ENCODE results near the gene LSM2.

LSM2 gene

DNA sequence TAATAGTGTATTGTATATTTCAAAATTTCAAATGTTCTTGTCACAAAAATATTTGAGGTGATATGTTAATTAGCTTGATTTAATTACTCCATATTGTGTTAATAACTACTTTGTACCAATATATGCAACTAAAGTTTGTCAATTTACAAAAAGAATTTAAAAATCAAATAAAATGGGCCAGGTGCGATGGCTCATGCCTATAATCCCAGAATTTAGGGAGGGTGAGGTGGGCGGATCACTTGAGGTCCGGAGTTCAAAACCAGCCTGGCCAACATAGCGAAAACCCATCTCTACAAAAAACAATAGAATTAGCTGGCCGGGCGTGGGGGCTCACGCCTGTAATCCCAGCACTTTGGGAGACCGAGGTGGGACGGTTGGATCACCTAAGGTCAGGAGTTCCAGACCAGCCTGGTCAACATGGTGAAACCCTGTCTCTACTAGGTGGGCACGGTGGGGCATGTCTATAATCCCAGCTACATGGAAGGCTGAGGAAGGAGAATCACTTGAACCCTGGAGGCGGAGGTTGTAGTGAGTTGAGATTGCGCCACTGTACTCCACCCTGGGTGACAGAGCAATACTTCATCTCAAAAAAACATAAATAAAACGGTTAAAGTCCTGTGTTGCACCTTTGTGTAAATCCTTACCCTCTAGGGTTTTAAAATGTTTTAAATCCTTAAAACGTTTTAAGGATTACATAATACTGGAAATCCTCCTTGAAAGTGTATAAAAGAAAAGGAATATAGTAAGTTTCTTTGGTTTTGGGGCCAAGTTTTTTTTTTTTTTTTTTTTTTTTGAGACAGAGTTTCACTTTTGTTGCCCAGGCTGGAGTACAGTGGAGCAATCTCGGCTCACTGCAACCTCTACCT is 24.8 kb upstream of the LSM2 start:
- Histone ChIP-seq H3K27ac (no peak overlapping the region; the same call in 1 of the 2 replicates), H3K79me2 (ENCODE audit: insufficient read depth, low read depth) (peaks cover 71% of the 10 kb centered on the region)

GRCh38 chr6:31830886-31831335 is 24.1 kb upstream of the LSM2 start:
- Histone ChIP-seq H3K4me3 (IDR thresholded peaks at IDR 0.05; ENCODE audit: insufficient read depth, low read depth, low read length) (no peak overlapping the region), H3K27me3 (ENCODE audit: insufficient read depth, low read depth) (no peaks in the 10 kb centered on the region), H3K36me3 (ENCODE audit: insufficient read depth) (peaks cover 5% of the 10 kb centered on the region; the same call in 1 of the 2 replicates), H3K4me2 (peak overlapping the region; percentile 91), H3K4me1 (ENCODE audit: low read depth, poor library complexity, severe bottlenecking) (peaks cover 24% of the 10 kb centered on the region), H4K20me1 (ENCODE audit: insufficient read depth) (no peaks in the 10 kb centered on the region), H3K9ac (peak overlapping the region; percentile 57; the same call in 1 of the 2 replicates), H2AFZ (ENCODE audit: low read depth) (no peak overlapping the region), H3K79me2 (ENCODE audit: insufficient read depth, low read depth) (peaks cover 70% of the 10 kb centered on the region), H3K27ac (peak overlapping the region; percentile 60; the same call in 1 of the 2 replicates)
- TF ChIP-seq, protein P1, sequence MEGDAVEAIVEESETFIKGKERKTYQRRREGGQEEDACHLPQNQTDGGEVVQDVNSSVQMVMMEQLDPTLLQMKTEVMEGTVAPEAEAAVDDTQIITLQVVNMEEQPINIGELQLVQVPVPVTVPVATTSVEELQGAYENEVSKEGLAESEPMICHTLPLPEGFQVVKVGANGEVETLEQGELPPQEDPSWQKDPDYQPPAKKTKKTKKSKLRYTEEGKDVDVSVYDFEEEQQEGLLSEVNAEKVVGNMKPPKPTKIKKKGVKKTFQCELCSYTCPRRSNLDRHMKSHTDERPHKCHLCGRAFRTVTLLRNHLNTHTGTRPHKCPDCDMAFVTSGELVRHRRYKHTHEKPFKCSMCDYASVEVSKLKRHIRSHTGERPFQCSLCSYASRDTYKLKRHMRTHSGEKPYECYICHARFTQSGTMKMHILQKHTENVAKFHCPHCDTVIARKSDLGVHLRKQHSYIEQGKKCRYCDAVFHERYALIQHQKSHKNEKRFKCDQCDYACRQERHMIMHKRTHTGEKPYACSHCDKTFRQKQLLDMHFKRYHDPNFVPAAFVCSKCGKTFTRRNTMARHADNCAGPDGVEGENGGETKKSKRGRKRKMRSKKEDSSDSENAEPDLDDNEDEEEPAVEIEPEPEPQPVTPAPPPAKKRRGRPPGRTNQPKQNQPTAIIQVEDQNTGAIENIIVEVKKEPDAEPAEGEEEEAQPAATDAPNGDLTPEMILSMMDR (conservative IDR thresholded peaks at IDR 0.05; ENCODE audit: low read depth, low read length), result no peak

More for the DNA sequence above, 24.8 kb upstream of the LSM2 start:
- peaks cover 12% of the 10 kb centered on the region; the same call in 1 of the 2 replicates for H3K36me3 ChIP-seq (ENCODE audit: insufficient read depth)
- TF ChIP-seq, protein P1 (conservative IDR thresholded peaks at IDR 0.05; ENCODE audit: low read depth, low read length), result no peak
- H3K9ac ChIP-seq, result no peak overlapping the region
- H4K20me1 ChIP-seq (ENCODE audit: insufficient read depth), result peaks cover 2% of the 10 kb centered on the region
- H3K4me1 ChIP-seq (ENCODE audit: low read depth, poor library complexity, severe bottlenecking), result peaks cover 20% of the 10 kb centered on the region
- H3K4me2 ChIP-seq, result peak overlapping the region; percentile 91
- H3K27me3 ChIP-seq (ENCODE audit: insufficient read depth, low read depth), result no peaks in the 10 kb centered on the region
- no peak overlapping the region for H2AFZ ChIP-seq (ENCODE audit: low read depth)
- no peak overlapping the region for H3K4me3 ChIP-seq (IDR thresholded peaks at IDR 0.05; ENCODE audit: insufficient read depth, low read depth, low read length)

- Histone ChIP-seq H3K9ac (peak overlapping the region; percentile 32; the same call in 1 of the 2 replicates), H3K79me2 (ENCODE audit: insufficient read depth, low read depth) (peaks cover 59% of the 10 kb centered on the region), H4K20me1 (ENCODE audit: insufficient read depth) (no peaks in the 10 kb centered on the region), H3K36me3 (ENCODE audit: insufficient read depth) (no peaks in the 10 kb centered on the region), H3K4me1 (ENCODE audit: low read depth, poor library complexity, severe bottlenecking) (peaks cover 36% of the 10 kb centered on the region), H3K4me3 (IDR thresholded peaks at IDR 0.05; ENCODE audit: insufficient read depth, low read depth, low read length) (no peak overlapping the region), H2AFZ (ENCODE audit: low read depth) (no peak overlapping the region), H3K27ac (peak overlapping the region; percentile 60; the same call in 1 of the 2 replicates), H3K4me2 (peak overlapping the region; percentile 91; the same call in 1 of the 2 replicates), H3K27me3 (ENCODE audit: insufficient read depth, low read depth) (no peaks in the 10 kb centered on the region)
- TF ChIP-seq, protein P1 (conservative IDR thresholded peaks at IDR 0.05; ENCODE audit: low read depth, low read length), result peak; percentile 76
These were observed 23.0 kb upstream of the LSM2 start for GRCh38 chr6:31829633-31830283.

DNA sequence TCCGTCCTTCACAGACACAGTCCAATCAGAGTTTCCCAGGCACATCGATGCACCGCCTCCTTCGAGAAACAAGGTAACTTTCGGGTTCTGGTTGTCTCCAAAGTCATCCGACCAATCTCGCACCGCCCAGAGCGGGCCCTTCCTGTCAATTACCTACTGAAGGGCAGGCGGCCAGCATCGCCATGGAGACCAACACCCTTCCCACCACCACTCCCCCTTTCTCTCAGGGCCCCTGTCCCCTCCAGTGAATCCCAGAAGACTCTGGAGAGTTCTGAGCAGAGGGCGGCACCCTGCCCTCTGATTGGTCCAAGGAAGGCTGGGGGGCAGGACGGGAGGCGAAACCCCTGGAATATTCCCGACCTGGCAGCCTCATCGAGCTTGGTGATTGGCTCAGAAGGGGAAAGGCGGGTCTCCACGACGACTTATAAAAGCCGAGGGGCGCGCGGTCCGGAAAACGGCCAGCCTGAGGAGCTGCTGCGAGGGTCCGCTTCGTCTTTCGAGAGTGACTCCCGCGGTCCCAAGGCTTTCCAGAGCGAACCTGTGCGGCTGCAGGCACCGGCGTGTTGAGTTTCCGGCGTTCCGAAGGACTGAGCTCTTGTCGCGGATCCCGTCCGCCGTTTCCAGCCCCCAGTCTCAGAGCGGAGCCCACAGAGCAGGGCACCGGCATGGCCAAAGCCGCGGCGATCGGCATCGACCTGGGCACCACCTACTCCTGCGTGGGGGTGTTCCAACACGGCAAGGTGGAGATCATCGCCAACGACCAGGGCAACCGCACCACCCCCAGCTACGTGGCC is 20.7 kb upstream of the LSM2 start, which contains the start of gene HSPA1B:
HSPA1B (plus strand) TSS at position 453 of the 794 bp plus-strand sequence; CDS start at position 666, 213 bp downstream.
- Histone ChIP-seq H3K4me3 (IDR thresholded peaks at IDR 0.05; ENCODE audit: insufficient read depth, low read depth, low read length) (no peak within 1 kb of the TSS), H4K20me1 (ENCODE audit: insufficient read depth) (no peaks in the 10 kb centered on the region), H3K27ac (peak within 1 kb of the TSS; percentile 71), H3K27me3 (ENCODE audit: insufficient read depth, low read depth) (no peaks in the 10 kb centered on the region), H2AFZ (ENCODE audit: low read depth) (peak within 1 kb of the TSS; percentile 36), H3K4me2 (peak within 1 kb of the TSS; percentile 79), H3K9ac (peak within 1 kb of the TSS; percentile 55; the same call in 1 of the 2 replicates), H3K79me2 (ENCODE audit: insufficient read depth, low read depth) (peaks cover 37% of the 10 kb centered on the region), H3K36me3 (ENCODE audit: insufficient read depth) (no peaks in the 10 kb centered on the region), H3K4me1 (ENCODE audit: low read depth, poor library complexity, severe bottlenecking) (peaks cover 48% of the 10 kb centered on the region)
- TF ChIP-seq, protein P1 (conservative IDR thresholded peaks at IDR 0.05; ENCODE audit: low read depth, low read length), result no peak
